HG02571 (cell line): ENCODE measurements around the gene TMCC1.
A peak's percentile ranks its signal among the peaks of the same experiment; 100 is the strongest.
"Not testable (repeated sequence)": the region's sequence is repeated elsewhere in the genome, so short reads cannot be mapped to it uniquely, and the experiment has no call there.

Experiments
- ATAC-seq: cut with Tn5 transposase; IDR thresholded peaks from one replicate; pipeline ENCODE4 v1.9.1; 2021; ENCODE audit warnings: mild to moderate bottlenecking, moderate library complexity; ENCODE audit not compliant: unreplicated experiment

Gene TMCC1

DNA sequence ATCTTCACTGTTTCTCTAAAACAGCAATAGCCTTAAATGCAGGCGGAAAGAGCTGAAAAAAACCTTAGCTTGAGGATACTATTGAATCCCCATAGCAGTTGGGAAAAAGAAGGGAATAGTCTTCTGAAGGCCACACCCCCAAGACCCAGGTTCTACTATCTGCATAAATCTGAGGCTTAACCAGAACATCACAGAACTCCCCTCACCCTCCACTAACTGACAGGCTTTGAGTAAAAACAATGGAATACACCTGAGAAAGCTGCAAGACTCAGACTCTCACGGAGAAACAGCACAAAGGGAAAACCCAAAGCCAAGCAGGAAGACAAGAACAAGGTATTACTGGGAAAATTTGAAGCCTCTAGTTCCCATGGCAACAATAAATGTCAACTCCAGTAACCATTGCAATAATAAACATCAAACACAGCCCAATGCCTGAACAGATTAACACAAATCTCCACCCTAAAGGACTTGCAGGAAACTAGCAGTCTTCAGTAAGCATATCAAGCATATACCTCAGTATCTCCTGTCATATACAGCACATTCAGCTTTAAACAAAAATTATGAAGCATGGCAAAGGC is 56.4 kb downstream of the TMCC1 start:
- ATAC-seq, result no peak

DNA sequence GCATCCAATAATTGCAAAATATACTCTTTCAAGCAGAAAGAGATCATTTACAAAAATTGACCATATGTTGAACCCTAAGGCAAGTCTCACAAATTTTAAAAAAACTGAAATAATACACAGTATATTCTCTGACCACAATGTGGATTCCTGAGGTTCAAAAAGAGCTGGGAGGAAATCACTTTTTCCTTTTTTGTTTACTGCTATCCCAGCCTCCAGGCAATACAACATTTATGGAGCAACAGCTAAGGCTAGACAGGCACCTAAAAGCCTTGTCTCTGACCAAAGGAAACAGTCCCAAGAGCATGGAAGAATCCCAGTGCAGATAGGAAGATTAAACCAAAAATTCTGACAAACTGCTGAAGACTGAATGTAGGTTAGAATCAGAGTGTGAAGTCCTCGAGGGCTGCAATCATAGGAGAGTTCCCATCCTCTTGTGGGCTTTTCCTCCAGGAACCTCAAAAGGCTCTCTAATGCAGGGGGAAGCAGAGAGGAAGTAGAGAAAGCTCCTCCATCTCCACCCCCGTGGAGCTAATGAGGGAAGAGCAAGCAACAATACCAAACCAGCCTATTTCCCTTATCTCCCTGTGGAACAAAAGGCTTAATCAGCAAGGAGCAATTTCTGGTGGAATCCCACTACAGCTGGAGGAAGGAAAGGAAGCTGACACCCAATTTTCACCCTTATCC is 57.0 kb downstream of the TMCC1 start:
- no peak for ATAC-seq

DNA sequence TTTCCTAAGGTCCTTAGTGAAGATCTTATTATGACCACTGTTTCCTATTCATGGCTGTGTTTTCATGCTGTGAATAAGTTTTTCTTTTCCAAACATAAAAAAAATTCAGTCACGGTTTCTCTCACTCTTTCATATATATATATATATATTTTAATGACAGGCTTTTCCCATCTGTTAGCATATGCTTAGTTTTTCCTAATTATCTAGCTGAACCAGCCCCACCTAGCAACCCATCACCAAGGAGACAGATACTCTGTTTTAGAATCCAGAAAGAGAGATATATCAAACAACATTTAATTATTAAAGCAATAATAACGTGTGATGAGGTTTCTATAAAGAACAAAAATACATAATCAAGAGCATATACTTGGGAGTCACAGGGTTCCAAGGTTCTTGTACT is 58.3 kb downstream of the TMCC1 start:
- no peak for ATAC-seq

DNA sequence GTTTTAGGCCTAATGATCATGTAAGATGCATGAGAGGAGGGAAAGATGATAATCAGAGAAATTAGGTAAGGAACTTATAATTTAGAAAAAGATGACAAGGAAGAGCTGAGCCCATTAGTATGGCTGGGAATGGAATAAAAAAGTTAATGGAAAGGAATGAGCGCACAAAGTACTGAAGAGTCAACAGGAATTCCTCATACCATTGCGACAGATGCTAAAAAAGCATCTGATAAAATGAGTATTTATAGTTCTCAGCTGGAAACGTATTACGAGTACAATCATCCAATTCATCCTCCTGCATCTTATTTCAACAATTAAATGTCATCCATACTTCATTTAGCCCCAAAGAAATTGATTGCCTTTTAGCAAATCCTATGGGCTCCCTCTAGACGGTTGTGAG is 58.9 kb downstream of the TMCC1 start:
- no peak for ATAC-seq

DNA sequence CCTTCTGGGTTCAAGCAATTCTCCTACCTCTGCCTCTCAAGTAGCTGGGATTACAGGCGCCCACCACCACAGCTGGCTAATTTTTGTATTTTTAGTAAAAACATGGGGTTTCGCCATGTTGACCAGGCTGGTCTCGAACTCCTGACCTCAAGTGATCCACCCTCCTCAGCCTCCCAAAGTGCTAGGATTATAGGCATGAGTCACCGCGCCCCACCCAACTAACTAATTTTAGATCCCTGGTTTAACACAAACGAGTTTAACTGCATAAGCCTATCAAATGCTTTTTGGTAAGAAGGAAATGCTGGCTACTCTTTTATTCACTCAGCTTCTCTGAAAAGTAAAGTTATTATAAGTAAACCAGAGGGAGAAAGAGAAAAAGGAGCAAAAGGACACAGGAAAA is 61.6 kb downstream of the TMCC1 start:
- ATAC-seq, result not testable (repeated sequence)

DNA sequence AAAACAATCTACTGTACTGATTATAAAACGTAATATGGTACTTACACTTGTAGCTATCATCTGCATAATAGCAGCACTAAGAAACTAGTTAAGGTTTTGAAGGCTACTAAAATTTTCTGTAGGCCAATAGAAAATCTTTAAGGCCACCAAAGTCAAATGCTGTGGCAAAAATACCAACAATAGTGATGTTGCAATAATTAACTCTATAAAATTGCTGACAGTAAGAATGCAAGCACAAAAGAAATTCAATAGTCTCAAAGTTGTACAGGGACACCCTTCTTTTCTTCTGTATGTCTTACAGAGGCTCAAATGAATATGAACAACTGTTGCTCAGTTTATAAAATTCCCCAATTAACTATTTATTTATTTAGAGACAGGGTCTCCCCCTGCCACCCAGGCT is 62.0 kb downstream of the TMCC1 start:
- no peak for ATAC-seq

DNA sequence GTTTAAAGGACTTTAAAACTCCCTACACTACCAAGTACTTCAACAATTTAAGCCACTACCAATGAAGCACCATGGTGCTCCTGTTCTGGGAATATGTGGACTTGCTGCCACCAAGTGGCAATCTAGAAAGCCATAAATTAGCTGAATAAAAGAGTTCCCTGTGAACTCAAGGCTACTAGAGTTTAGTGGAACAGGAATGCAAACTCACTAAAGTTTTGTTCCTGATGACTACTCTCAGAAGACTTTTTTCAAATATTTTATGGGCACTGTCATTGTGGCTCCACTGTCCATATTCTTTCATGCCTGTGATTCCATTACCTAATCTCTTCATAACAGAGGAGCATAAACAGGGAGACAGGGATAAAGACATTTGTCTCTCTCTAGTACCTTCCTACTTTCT is 63.9 kb downstream of the TMCC1 start:
- ATAC-seq, result no peak

DNA sequence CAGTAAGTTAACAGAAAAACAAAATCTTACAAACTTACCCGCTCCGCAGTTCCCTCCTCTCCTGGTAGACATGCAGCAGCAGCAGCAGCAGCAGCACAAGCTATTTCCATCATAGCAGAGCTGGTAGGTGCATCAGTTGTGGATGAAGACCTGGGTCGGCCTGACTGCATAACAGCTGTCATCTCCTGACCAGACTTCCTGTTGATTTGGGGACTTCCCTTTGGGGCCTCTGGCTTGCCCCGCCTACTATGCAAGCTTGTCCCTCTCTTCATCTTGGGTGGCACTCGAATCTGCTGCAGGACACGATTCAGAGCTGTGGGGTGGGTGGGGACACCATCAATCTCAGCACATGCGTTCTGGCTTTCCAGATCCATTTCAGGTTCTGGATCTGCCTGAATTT is 65.7 kb downstream of the TMCC1 start:
- peak; percentile 78 for ATAC-seq

DNA sequence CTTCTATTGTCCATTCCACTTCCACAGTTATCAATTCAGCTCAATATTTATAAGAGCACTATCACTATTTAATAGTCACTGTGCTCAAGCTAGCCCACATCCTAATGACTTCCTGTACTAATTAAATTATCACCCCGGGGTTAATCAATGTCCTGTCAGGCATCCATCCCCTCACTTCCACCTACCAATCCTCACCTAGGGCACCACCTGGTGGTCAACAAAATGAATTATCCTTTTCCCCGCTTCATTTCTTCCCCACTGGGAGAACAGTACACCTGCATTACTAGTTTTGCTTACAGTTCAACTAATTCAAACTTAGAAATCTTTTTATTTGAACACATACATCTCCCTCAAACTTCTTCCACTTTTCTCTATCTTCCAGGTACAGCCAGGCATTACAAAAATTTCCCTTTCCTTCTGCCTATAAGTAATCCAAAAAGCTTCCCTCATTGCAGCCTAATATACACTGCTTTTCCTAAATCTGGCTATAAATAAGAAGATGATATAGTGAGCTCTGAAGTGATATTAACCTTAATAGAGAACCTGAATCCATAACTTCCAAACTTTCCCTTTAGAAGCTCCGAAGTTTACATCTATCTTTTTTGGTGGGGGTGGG is 68.5 kb downstream of the TMCC1 start:
- no peak for ATAC-seq

DNA sequence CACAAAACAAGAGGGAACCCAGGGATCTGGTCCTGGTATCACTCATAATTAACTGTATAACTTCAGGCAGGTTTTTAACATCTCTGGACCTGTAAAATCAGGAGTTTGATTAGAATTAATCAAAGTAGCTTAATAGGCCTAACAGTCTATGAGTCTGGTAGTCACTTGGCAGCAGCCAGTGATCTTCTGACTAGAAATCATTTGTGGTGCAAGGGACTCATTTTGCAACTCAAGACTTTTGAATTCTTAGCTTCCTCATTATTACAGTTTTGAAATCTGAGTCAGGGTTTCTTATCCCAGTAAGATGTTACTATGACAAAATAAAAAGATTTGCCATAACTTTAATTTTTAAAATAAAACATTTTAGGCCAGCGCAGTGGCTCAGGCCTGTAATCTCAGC is 70.8 kb downstream of the TMCC1 start:
- ATAC-seq, result no peak

DNA sequence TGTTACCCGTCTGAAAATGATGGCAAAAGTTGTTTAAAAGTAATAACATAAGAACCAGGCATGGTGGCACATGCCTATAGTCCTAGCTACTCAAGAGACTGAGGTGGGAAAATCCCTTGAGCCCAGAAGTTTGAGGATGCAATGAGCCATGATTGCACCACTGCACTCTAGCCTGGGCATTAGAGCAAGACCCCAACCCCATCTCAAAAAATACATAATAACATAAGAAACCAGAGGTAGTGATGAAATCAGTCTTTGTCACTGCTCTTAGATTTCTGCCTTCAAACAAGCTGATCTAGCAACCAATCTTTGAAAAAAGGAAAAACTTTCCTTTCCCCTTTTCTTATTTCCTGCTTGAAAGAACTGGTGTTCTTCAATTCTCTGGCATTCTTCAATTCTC is 71.3 kb downstream of the TMCC1 start:
- no peak for ATAC-seq

DNA sequence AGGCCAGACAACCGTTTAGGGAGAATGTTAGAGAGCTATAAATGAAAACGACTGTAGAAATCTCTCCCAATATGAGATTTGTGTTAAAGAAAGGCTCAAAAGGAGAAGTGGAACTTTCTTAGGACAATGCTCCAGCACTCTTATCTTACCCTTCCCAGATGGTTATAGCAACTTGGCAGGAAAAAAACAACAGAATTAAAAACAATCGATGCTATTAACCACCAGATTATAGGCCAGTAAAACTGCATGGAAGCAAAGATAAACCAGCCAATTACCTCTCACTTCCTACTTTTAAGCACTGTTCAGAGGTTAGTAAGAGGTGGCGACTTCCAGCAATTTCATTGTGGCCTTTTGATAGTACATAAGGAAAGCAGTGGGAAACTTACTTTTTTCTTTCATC is 72.9 kb downstream of the TMCC1 start:
- ATAC-seq, result no peak

DNA sequence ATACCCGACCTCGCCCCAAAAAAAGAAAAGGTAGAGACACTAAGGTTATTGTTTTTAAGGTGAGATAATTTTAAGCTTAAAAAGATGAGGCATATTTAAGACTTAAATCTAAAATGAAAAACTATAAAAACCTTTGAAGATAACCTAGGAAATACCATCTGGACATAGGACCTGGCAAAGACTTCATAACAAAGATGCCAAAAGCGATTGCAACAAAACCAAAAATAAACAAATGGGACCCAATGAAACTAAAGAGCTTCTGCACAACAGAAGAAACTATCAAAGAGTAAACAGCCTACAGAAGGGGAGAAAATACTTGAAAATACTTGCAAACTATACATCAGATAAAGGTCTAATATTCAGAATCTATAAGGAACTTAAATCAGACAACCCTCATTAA is 80.9 kb downstream of the TMCC1 start:
- ATAC-seq, result no peak

DNA sequence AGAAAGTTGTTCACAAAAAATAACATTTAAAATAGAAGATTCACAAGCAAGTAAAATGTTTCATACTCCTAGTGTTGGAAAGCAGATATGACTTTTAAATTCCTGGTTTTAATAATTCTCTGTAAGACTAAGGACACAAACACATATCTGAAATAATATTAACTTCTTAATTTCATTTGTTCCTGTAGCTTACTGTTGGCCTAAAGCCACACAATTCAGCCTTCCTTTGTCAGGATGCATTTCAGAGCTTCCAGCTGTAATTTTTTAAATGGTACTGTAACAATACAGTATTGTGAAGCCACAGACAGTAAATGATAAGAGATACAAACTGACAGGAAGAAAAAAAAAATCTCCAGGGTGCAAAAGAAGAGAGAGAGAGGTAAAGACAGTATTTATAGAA is 84.2 kb downstream of the TMCC1 start:
- ATAC-seq, result no peak

DNA sequence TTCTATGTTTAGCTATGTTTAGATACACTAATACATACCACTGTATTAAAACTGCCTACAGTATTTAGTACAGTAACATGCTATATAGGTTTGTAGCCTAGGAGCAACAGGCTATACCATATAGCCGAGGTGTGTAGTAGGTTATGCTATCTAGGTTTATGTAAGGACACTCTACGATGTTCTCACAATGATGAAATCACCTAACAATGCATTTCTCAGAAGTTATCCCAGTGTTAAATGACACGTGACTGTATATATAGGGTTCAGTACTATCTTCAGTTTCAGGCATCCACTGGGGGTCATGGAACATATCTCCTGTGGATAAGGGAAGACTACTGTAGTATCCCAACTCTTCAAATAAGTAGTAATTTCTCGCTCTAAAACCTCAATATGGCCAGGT is 97.4 kb downstream of the TMCC1 start:
- ATAC-seq, result no peak

DNA sequence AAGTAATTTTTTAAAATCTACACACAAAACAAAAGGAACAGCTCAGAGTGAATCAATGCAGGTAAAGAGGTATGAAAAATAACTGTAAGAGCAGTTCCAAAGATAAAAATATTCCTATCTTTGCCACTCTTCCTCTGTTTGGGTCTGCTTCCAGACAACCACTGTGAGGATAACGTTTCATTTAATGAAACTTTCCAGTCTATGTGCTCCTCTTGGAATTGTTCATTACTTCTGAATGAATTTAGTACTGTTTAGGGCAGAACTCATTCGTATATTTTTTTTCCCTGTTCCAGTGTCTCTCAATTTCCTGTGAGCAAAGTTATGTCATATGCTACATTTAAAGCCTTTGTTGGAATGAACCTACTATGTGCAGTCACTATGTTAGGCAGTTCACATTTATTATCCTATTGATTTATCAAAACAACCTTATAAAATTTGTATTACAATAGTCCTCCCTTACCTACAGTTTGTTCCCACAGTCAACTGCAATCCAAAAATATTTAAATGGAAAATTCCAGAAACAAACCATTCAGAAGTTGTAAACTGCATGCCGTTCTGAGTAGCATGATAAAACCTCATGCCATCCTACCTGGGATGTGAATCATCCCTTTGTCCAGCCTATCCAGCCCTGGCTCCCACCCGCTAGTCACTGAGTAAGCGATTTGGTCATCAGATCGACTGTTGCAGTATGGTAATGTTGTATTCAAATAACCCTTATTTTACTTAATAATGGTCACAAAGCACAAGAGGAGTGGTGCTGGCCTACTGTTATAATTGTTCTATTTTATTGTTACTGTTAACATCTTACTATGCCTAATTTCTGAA is 98.1 kb downstream of the TMCC1 start:
- no peak for ATAC-seq

DNA sequence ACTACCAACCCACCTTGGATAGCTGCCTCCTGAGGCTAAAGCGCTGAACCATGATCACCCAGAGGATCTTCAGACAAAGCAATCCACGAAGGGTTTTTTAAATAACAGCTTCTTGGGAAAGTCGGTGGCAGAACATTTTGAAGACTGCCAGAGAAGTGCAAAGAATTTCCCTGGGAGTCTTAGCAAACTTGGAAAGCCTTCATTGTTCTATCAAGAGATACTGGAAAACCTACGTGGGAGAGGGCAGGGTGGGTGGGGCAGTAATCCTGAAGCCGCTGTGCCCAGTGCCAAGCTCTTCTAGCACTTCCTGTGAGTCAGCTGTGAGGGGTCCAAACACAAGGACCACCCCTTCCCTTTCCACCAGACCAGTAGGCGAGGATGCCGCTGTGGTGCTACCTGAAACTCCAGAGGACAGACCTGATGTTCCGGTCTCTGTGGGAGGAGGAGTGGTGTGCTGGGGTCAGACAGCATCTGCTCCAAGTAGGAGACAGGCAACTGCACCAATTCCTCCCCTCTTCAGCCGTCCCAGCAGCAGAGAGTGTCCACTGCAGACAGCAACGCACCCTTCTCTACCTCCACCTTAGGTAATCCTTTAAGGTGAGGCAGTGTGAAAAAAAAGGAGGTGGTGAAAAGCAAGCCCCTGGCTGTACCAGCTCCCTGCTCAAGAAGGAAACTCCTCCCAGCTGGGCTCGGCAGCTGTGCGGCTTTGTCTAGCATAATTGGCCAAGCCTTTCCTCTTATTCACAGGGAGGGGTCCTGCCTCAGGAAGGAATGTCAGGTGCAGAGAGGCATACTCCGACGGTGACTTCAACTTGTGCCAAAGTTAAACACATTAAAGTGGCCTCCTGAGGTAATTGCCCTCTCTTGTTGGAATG is 99.0 kb downstream of the TMCC1 start:
- no peak for ATAC-seq

DNA sequence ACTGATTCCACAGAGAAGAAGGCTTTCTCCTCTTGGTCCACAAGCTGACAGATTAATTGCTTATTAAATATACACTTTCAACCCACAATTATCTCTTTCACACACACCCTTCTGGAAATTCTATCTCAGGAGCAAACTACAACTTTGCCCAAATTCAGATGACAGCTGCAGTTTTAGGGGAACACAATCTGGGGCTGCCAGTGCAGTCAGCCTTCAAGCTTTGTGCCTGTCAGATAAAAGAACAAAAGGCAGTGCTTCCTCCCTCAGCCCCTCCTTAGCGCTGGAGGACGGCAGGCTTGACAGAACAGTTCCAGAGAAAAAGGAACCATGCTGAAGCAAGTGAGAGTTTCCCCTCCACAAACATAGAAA is 99.6 kb downstream of the TMCC1 start:
- no peak for ATAC-seq

DNA sequence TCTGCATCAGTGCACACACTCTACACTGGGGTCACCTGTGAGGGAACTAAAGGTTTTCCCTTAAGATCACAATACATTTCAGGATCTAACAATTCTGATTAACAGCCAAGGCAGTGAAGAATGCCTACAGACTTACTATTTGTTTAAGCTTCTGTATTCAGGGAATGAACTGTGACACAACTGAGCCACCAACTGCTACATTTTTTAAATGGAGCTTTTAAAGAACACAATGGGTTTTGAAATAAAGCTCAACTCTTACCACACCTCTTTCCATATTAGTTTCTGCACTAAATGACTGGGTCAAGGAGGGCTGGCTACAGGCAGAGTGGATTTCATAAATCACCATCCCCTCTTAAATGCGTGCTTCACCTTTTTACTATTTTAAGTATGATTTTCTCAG is 100.2 kb downstream of the TMCC1 start:
- ATAC-seq, result no peak

DNA sequence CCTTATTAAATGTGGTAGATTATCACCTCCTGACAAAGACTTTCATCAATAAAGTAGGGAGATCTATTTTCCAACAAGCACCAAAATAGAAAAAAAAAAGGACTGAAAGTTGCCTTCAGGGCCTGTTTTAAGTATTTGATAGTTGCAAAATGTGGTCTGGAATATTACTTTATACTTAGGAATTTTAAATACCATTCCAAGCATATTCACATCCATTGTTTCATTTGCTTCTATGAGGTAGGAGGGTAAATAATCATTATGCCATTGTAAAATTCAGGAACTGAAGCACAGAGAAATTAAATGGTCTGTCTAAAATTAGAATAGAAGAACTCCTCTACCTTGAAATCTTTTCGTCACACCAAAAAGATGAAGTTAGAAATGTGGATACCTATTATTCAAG is 110.0 kb downstream of the TMCC1 start:
- ATAC-seq, result no peak

DNA sequence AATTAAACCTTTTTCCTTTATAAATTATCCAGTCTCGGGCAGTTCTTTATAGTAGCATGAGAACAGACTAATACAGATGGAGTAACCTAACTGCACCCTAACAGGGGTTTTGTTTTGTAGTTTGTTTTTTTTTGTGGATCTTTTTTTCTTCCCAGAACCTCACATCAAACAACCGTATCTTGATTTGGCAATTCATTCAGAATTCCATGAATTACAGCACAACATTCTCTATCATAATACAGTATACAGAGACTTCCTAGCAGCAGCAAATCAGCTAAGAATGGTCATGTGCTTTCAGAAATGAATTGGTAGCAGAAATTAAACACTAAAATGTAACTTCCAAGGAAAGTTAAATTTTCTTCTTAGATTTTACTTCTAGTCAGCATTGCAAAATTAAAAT is 114.6 kb downstream of the TMCC1 start:
- no peak for ATAC-seq
